NCI-H2196 (cell line): ENCODE measurements around the gene FRMD4A.

Experiments used
- DNase-seq: peaks from one replicate; lab custom pipeline; 2025; ENCODE audit not compliant: unreplicated experiment; lab: John Stamatoyannopoulos, UW

Gene FRMD4A

DNA sequence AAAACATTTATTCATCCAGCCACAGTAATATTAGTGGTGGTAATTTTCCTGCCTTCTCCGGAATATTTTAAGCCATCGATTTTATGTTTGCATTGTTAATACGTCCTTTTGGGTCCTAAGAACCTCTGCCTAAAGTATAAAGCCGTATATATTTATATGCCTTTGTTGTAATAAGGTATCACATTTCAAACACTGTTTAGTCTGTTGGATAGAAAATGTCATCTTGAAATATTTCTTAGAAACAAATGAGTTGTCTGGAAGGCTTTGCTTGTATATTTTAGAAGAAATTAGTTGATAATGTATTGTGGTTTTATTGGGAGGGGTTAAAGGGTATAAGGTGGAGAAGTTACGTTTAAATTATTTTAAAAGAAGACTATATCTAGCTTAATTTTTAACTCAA is 732.8 kb downstream of the FRMD4A start:
- DNase-seq = no peak

DNA sequence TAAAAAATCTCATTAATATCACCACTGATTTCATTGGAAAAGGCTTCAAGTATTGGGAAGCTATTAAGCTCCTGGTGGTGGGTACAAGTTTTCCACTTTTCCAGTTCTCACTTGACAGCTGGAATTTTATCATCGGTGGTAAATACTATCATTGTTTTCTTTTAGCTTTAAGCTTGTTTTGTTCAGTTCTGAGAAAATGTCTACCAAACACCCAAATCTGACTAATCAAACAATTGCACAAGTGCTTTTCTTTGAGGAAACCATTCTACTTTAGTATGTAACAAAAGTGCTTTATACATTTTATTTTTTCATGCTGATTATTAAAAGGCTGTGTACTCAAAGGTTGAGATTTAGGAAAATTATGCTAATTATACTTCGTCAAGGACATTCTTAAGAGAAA is 736.1 kb downstream of the FRMD4A start:
- DNase-seq = no peak
